PC-9 (cell line): Measurements from ENCODE around the gene CDH3.

Experiments
- EZH2 ChIP-seq: fragments of 200-600 bp; sonication (generic); IDR thresholded peaks from 2 replicates; pipeline ENCODE4 v1.8.0; 2017; ENCODE audit warnings: antibody characterized with exemption, low read depth
- TF ChIP-seq, protein P1 (sequence below): fragments of 200-600 bp; sonication (generic); conservative IDR thresholded peaks from 2 replicates; pipeline ENCODE4 v1.6.1; 2017; ENCODE audit warnings: mixed run types, antibody characterized with exemption, mild to moderate bottlenecking, moderate library complexity

DNA sequence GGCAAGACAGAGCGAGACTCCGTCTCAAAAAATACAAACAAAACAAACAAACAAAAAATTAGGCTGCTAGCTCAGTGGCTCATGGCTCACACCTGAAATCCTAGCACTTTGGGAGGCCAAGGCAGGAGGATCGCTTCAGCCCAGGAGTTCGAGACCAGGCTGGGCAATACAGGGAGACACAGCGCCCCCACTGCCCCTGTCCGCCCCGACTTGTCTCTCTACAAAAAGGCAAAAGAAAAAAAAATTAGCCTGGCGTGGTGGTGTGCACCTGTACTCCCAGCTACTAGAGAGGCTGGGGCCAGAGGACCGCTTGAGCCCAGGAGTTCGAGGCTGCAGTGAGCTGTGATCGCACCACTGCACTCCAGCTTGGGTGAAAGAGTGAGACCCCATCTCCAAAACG, 91.5 kb downstream of the CDH3 start:
- TF ChIP-seq, protein P1, sequence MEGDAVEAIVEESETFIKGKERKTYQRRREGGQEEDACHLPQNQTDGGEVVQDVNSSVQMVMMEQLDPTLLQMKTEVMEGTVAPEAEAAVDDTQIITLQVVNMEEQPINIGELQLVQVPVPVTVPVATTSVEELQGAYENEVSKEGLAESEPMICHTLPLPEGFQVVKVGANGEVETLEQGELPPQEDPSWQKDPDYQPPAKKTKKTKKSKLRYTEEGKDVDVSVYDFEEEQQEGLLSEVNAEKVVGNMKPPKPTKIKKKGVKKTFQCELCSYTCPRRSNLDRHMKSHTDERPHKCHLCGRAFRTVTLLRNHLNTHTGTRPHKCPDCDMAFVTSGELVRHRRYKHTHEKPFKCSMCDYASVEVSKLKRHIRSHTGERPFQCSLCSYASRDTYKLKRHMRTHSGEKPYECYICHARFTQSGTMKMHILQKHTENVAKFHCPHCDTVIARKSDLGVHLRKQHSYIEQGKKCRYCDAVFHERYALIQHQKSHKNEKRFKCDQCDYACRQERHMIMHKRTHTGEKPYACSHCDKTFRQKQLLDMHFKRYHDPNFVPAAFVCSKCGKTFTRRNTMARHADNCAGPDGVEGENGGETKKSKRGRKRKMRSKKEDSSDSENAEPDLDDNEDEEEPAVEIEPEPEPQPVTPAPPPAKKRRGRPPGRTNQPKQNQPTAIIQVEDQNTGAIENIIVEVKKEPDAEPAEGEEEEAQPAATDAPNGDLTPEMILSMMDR = no peak
- no peak for TF ChIP-seq EZH2
